ENCODE measurements around the gene SLF1.
A peak's percentile ranks its signal among the peaks of the same experiment; 100 is the strongest.

SLF1 gene

DNA sequence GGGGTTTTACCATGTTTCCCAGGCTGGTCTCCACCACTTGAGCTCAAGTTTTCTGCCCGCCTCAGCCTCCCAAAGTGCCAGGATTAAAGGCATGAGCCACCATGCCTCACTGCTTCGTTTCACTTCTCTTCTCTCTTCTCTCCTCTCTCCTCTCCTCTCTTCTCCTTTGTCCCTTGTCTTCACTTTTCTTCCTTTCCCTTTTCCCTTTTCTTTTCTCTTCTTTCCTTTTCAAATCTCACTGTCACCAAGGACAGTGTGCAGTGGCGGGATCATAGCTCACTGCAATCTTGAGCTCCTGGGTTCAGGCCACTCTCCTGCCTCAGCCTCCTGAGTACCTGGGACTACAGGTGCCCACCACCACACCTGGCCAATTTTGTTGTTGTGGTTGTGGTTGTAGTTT, 49.5 kb downstream of the SLF1 start:
- no peak for DNase-seq

GRCh38 chr5:94670726-94671125, 52.3 kb downstream of the SLF1 start:
- DNase-seq = no peak

DNA sequence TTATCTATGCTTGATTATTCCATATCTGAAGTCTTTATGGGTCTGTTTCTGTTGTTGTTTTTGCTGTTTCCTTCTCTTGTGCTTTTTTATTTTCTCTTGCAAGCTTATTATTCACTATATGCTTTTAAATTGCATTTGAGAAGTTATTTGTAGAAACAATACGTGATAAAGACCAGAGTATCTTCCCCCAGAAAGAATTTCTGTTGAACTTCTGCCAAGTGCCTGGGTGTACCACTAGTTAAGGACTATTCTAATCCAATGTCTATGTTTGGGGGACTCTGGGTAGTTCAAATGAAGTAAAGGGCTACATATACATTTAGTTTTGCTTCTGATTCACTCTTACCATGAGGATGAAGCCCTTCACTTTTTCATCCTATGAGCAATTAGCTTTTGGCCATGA, 54.3 kb downstream of the SLF1 start:
- no peak for DNase-seq

- DNase-seq = no peak
These were observed 56.3 kb downstream of the SLF1 start for GRCh38 chr5:94674490-94675382.

GRCh38 chr5:94675965-94676618, 57.6 kb downstream of the SLF1 start:
- no peak for DNase-seq

- no peak for DNase-seq
These were observed 64.5 kb downstream of the SLF1 start for GRCh38 chr5:94682814-94683520.

DNA sequence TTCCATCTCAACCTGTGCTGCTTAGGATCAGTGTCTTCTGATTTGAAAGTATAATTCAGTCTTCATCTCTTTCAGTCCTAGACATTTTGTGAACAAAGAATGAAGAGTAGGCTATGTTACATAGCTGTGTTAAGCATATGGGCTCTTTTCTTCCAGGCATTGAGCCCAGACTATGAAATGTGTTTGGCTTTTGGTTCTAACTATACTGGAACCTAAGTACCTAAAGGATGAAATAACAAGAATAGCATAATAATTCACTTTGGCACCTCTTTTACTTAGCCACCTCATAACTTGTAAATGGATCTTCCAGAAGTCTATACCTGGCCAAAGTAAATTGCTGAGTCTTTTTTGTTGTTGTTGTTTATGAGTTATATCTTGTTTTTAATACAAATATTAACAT, 71.4 kb downstream of the SLF1 start:
- DNase-seq = no peak

- DNase-seq = peak; percentile 64
These were observed 72.3 kb downstream of the SLF1 start for GRCh38 chr5:94690778-94691177.

- DNase-seq = no peak
These were observed 72.8 kb downstream of the SLF1 start for GRCh38 chr5:94691291-94691690.

DNA sequence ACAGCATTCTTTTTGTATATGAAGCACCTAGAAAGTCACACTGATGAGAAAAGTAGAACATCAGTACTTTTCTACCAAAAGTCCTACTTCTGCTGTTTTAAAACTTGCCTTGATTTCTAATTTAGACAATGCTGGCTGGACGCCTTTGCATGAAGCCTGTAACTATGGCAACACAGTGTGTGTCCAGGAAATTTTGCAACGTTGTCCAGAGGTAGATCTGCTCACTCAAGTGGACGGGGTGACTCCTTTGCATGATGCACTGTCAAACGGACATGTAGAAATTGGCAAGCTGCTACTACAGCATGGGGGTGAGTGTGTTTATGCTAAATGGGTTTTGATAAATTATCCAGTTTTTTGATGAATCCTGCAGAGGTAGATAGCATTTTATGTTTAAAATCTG, 73.5 kb downstream of the SLF1 start:
- no peak for DNase-seq

- DNase-seq = no peak
These were observed 74.1 kb downstream of the SLF1 start for GRCh38 chr5:94692581-94692980.

- DNase-seq = peak; percentile 12
These were observed 74.8 kb downstream of the SLF1 start for GRCh38 chr5:94693043-94693822.

GRCh38 chr5:94693845-94694370, 75.4 kb downstream of the SLF1 start:
- no peak for DNase-seq

- DNase-seq = no peak
These were observed 76.2 kb downstream of the SLF1 start for GRCh38 chr5:94694671-94695070.

DNA sequence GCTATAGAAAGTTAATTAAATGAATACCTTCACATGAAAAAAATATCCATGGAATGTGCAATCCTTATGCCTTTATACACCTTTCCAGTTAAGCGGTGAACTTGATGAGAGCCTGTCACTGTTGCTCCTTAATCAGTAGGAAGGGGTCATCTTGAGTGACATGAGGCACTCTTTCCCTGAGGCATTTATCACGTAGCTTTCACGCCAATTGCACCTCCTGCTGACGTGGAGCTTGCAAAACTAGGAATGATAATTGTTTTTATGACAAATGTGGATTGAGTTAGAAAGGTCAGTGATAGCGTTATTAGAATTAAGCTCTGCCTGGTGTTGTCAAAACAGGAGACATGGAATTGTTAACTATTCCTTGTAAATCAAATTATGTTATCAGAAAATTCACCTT, 79.7 kb downstream of the SLF1 start:
- no peak for DNase-seq

DNA sequence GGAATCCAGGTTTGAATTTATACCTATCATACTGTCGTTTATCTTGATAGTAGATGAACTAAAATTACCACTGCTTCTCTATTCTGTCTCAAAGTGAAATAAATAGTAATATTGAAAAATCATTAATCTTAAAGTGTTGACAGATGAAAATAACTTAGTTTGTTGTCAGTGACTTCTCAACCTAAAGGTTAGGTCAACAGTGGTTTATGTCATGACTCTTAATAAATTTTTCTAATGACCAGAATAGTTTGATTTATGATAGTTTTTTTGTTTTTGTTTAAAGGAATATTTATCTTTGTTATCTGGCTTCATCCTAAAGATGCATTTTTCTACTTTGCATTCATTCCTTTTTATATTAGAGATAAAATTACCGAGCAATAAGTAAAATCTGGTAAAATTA, 81.1 kb downstream of the SLF1 start:
- DNase-seq = no peak

- no peak for DNase-seq
These were observed 82.1 kb downstream of the SLF1 start for GRCh38 chr5:94700592-94700991.

- DNase-seq = no peak
These were observed 84.3 kb downstream of the SLF1 start for GRCh38 chr5:94702729-94703128.

DNA sequence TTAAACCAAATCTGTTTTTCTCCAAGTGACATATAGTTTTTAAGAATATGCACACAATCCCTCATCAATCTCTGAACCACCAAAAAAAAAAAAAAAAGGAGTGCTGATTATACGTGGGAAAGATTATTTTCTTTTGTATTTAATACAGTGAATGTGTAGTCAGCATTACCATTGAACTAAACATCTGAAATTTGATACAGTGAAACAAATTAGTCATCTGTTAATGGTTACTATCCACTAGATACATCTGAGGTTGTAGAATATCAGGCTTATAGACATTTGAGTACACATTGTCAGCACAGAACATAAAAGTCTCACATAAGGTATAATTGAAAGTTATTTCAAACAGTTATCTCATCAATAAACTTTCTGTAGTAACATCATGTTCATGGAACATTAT, 87.0 kb downstream of the SLF1 start:
- DNase-seq = peak; percentile 18

DNA sequence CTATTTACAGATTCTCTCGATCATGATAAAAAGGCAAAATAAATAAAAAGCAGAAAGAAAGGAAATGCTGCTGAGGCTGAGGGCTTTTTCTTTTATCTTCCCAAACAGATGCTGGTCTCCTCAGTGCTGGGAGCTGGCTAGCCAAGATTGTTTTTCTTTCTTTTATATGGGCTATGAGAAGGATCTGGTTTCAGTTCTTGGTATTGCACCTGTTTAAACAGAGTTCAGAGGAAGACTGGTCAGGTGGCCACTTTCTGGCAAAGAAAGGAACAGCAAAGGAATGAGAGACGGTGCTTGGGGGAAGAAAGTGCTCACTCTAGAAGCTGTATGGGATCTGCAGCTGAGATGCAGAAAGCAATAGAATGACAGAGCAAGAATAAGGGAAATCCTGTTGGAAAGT, 88.9 kb downstream of the SLF1 start:
- DNase-seq = peak; percentile 7

- no peak for DNase-seq
These were observed 90.8 kb downstream of the SLF1 start for GRCh38 chr5:94709277-94709676.

DNA sequence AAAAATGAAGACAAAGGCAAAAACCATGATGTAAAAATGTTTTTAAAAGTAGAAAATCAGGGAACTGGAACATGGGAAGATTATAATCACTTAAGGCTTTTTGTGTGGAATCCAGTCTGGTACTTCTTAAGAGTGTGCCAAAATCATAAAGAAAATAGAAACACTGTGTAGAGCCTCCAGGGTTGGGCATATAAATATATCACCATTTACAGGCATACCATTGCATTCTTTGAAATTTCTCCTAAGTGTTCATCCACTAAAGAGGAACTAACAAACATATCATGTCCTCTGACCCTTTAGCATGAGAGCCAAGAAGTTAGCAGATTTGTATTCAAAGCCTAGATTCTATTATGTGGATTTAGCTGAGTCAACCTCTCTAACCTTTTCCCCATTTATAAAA, 93.3 kb downstream of the SLF1 start:
- no peak for DNase-seq

DNA sequence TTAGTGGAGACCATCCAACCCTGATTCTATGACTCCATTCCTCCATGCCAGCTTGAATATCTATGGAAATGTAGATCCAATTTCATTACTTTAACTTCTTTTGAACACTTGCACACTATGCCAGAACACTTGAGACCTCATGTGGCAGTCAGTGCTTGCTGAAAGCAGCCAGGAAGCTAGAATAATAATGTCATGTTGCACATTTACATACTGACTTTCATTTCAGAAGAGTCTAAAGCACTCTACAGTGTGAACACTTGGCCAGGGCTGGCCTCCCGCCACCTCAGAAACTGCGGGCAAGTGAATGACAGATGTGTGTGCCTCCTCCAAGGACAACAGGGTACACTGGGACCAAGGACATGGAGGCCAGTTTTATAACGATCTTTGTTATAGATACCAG, 97.3 kb downstream of the SLF1 start:
- no peak for DNase-seq
